Anterior cingulate cortex (tissue), 58 donors: Measurements from ENCODE around the gene NSUN3.
"Not testable (repeated sequence)": the region's sequence is repeated elsewhere in the genome, so short reads cannot be mapped to it uniquely, and the experiment has no call there.

Experiments used
- DNase-seq, 58 donors: peaks; one replicate each; lab custom pipeline; 2025; lab: John Stamatoyannopoulos, UW

NSUN3 gene

GRCh38 chr3:94066506-94067500, 3.9 kb downstream of the NSUN3 start:
- DNase-seq: no peak

GRCh38 chr3:94069194-94069813, 6.4 kb downstream of the NSUN3 start:
- no peak for DNase-seq

- DNase-seq: no peak
Measured at GRCh38 chr3:94070341-94070911, 7.6 kb downstream of the NSUN3 start.

GRCh38 chr3:94071713-94072284, 8.9 kb downstream of the NSUN3 start:
- DNase-seq: no peak

- no peak for DNase-seq
Measured at GRCh38 chr3:94076055-94076454, 13.2 kb downstream of the NSUN3 start.

- DNase-seq: not testable (repeated sequence)
Measured at GRCh38 chr3:94080552-94080951, 17.7 kb downstream of the NSUN3 start.

- DNase-seq: no peak
Measured at GRCh38 chr3:94081884-94082283, 19.0 kb downstream of the NSUN3 start.

GRCh38 chr3:94082391-94082937, 19.6 kb downstream of the NSUN3 start:
- DNase-seq: no peak

GRCh38 chr3:94083261-94083660, 20.4 kb downstream of the NSUN3 start:
- DNase-seq: no peak

GRCh38 chr3:94089126-94089525, 26.3 kb downstream of the NSUN3 start:
- no peak for DNase-seq

- DNase-seq: no peak
Measured at GRCh38 chr3:94092086-94092485, 29.2 kb downstream of the NSUN3 start.

- DNase-seq: no peak
Measured at GRCh38 chr3:94093151-94093550, 30.3 kb downstream of the NSUN3 start.

- DNase-seq: no peak
Measured at GRCh38 chr3:94095111-94095510, 32.2 kb downstream of the NSUN3 start.

GRCh38 chr3:94098452-94098851, 35.6 kb downstream of the NSUN3 start:
- DNase-seq: no peak

- no peak for DNase-seq
Measured at GRCh38 chr3:94099311-94099710, 36.5 kb downstream of the NSUN3 start.

GRCh38 chr3:94101860-94102259, 39.0 kb downstream of the NSUN3 start:
- DNase-seq: no peak

GRCh38 chr3:94106268-94106667, 43.4 kb downstream of the NSUN3 start:
- DNase-seq: no peak

GRCh38 chr3:94110232-94110631, 47.4 kb downstream of the NSUN3 start:
- not testable (repeated sequence) for DNase-seq

- DNase-seq: no peak
Measured at GRCh38 chr3:94110854-94111253, 48.0 kb downstream of the NSUN3 start.

GRCh38 chr3:94114666-94115065, 51.8 kb downstream of the NSUN3 start:
- DNase-seq: no peak

- peak in 4 of 58 donors; percentile 0 to 58 (median 30) for DNase-seq
Measured at GRCh38 chr3:94115482-94115881, 52.6 kb downstream of the NSUN3 start.
